ENCODE results near the gene SERPIND1.
"Not testable (repeated sequence)": the region's sequence is repeated elsewhere in the genome, so short reads cannot be mapped to it uniquely, and the experiment has no call there.

The SERPIND1 gene

DNA sequence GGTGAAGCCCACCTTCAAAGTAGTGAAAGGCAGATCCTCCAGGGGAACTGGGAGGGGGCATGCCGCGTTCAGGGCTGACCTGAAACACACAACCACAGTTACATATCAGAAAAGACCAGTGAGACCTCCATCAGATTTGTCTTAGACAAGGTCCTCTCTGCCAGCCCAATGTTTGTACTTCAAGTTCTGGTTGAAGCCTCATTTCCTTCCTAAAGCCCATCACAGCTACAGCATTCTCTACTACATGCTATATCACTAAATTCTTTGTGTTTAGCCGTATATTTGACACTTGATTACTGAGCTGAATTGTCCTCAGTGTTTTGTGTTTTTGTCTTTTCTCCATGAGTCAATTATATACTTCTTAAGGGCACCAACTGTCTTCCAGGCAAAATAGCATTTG is 44.6 kb downstream of the SERPIND1 start:
- Histone ChIP-seq H2AFZ (ENCODE audit: low read length, unreplicated experiment) (no peak overlapping the region), H3K27me3 (ENCODE audit: insufficient read depth, low read length) (no peaks in the 10 kb centered on the region), H3K27ac (ENCODE audit: low read depth, low read length) (no peak overlapping the region), H3K4me3 (ENCODE audit: low read depth, low read length) (no peak overlapping the region), H3K4me1 (ENCODE audit: control insufficient read depth, insufficient read depth, low read length, unreplicated experiment) (no peaks in the 10 kb centered on the region), H3K79me2 (ENCODE audit: control insufficient read depth, insufficient read depth, low read length, unreplicated experiment) (no peaks in the 10 kb centered on the region), H3K36me3 (ENCODE audit: insufficient read depth, low read length) (no peaks in the 10 kb centered on the region)

GRCh38 chr22:20819471-20819870 is 45.6 kb downstream of the SERPIND1 start:
- Histone ChIP-seq H2AFZ (ENCODE audit: low read length, unreplicated experiment) (no peak overlapping the region), H3K36me3 (ENCODE audit: insufficient read depth, low read length) (no peaks in the 10 kb centered on the region), H3K4me3 (ENCODE audit: low read depth, low read length) (no peak overlapping the region)

GRCh38 chr22:20821717-20822239 is 47.9 kb downstream of the SERPIND1 start:
- not testable (repeated sequence) for H3K4me1 ChIP-seq (ENCODE audit: control insufficient read depth, insufficient read depth, low read length, unreplicated experiment); H3K27me3 ChIP-seq (ENCODE audit: insufficient read depth, low read length); H3K79me2 ChIP-seq (ENCODE audit: control insufficient read depth, insufficient read depth, low read length, unreplicated experiment); H3K27ac ChIP-seq (ENCODE audit: low read depth, low read length); H2AFZ ChIP-seq (ENCODE audit: low read length, unreplicated experiment); H3K36me3 ChIP-seq (ENCODE audit: insufficient read depth, low read length); H3K4me3 ChIP-seq (ENCODE audit: low read depth, low read length)

More at GRCh38 chr22:20819471-20819870, 45.6 kb downstream of the SERPIND1 start:
- Histone ChIP-seq H3K27me3 (ENCODE audit: insufficient read depth, low read length) (no peaks in the 10 kb centered on the region), H3K27ac (ENCODE audit: low read depth, low read length) (no peak overlapping the region), H3K4me1 (ENCODE audit: control insufficient read depth, insufficient read depth, low read length, unreplicated experiment) (no peaks in the 10 kb centered on the region), H3K79me2 (ENCODE audit: control insufficient read depth, insufficient read depth, low read length, unreplicated experiment) (no peaks in the 10 kb centered on the region)

GRCh38 chr22:20822240-20822639 is 48.3 kb downstream of the SERPIND1 start:
- no peaks in the 10 kb centered on the region for H3K36me3 ChIP-seq (ENCODE audit: insufficient read depth, low read length)
- no peaks in the 10 kb centered on the region for H3K4me1 ChIP-seq (ENCODE audit: control insufficient read depth, insufficient read depth, low read length, unreplicated experiment)
- H3K4me3 ChIP-seq (ENCODE audit: low read depth, low read length) = no peak overlapping the region
- H3K27ac ChIP-seq (ENCODE audit: low read depth, low read length) = no peak overlapping the region
- H2AFZ ChIP-seq (ENCODE audit: low read length, unreplicated experiment) = no peak overlapping the region
- no peaks in the 10 kb centered on the region for H3K79me2 ChIP-seq (ENCODE audit: control insufficient read depth, insufficient read depth, low read length, unreplicated experiment)
- H3K27me3 ChIP-seq (ENCODE audit: insufficient read depth, low read length) = no peaks in the 10 kb centered on the region

DNA sequence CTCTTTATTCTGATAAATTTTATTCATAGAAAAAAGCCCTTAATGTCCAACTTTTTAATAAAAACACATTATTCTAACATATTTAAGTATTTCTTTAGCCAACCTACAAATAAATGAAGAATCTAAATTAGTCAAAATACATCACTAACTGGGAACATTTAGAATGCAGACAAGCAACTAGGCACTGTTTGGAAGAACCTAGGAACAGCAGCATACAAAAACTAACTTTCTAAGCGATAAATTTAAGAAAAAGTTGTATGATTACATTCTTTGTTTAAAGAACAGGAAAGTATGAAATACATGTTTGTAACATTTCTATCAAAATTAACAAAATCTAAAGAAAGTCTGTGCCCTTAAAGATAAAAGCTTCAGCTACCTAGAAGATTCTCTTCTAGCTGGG is 49.4 kb downstream of the SERPIND1 start:
- Histone ChIP-seq H3K4me1 (ENCODE audit: control insufficient read depth, insufficient read depth, low read length, unreplicated experiment) (no peaks in the 10 kb centered on the region), H3K27ac (ENCODE audit: low read depth, low read length) (no peak overlapping the region), H3K27me3 (ENCODE audit: insufficient read depth, low read length) (no peaks in the 10 kb centered on the region), H3K4me3 (ENCODE audit: low read depth, low read length) (no peak overlapping the region), H2AFZ (ENCODE audit: low read length, unreplicated experiment) (no peak overlapping the region), H3K36me3 (ENCODE audit: insufficient read depth, low read length) (no peaks in the 10 kb centered on the region), H3K79me2 (ENCODE audit: control insufficient read depth, insufficient read depth, low read length, unreplicated experiment) (no peaks in the 10 kb centered on the region)

DNA sequence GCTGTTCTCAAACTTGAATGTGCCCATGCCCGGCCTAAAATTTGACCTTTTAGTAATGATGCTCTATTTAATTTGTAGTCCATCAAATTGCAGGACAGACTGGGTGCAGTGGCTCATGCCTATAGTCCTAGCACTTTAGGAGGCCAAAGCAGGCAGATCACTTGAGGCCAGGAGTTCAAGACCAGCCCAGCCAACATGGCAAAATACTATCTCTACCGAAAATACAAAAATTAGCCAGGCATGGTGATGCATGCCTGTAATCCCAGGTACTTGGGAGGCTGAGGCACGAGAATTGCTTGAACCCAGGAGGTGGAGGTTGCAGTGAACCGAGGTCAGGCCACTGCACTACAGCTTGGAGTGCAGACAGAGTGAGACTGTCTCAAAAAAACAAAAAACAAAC is 51.3 kb downstream of the SERPIND1 start:
- H3K36me3 ChIP-seq (ENCODE audit: insufficient read depth, low read length); H3K79me2 ChIP-seq (ENCODE audit: control insufficient read depth, insufficient read depth, low read length, unreplicated experiment); H3K4me1 ChIP-seq (ENCODE audit: control insufficient read depth, insufficient read depth, low read length, unreplicated experiment); H3K27me3 ChIP-seq (ENCODE audit: insufficient read depth, low read length); H3K4me3 ChIP-seq (ENCODE audit: low read depth, low read length); H2AFZ ChIP-seq (ENCODE audit: low read length, unreplicated experiment); H3K27ac ChIP-seq (ENCODE audit: low read depth, low read length): not testable (repeated sequence)

- no peaks in the 10 kb centered on the region for H3K27me3 ChIP-seq (ENCODE audit: insufficient read depth, low read length)
- no peak overlapping the region for H3K4me3 ChIP-seq (ENCODE audit: low read depth, low read length)
- H3K36me3 ChIP-seq (ENCODE audit: insufficient read depth, low read length) = no peaks in the 10 kb centered on the region
- no peaks in the 10 kb centered on the region for H3K79me2 ChIP-seq (ENCODE audit: control insufficient read depth, insufficient read depth, low read length, unreplicated experiment)
- H3K27ac ChIP-seq (ENCODE audit: low read depth, low read length) = no peak overlapping the region
- no peak overlapping the region for H2AFZ ChIP-seq (ENCODE audit: low read length, unreplicated experiment)
- no peaks in the 10 kb centered on the region for H3K4me1 ChIP-seq (ENCODE audit: control insufficient read depth, insufficient read depth, low read length, unreplicated experiment)
These were observed 51.7 kb downstream of the SERPIND1 start for GRCh38 chr22:20825624-20826023.

DNA sequence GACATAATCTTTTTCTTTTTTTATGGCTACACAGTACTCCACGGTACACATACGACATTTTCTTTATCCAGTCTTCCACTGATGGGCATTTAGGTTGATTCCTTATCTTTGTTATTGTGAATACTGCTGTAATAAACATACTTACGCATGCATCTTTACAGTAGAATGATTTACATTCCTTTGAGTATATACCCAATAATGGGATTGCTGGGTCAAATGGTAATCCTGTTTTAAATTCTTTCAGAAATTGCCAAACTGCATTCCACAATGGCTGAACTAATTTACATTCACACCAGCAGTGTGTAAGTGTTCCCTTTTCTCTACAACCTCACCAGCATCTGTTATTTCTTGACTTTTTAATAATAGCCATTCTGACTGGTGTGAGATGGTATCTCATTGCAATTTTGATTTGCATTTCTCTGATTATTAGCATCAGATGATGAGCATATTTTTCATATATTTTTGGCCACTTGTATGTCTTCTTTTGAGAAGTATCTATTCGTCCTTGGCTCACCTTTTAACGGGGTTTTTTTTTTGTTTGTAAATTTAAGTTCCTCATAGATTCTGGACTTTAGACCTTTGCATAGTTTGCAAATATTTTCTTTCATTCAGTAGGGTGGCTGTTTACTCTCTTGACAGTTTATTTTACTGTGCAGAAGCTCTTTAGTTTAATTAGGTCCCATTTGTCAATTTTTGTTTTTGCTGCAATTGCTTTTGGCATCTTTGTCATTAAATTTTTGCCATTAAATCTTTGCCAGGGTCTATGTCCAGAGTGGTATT is 52.6 kb downstream of the SERPIND1 start:
- H3K27me3 ChIP-seq (ENCODE audit: insufficient read depth, low read length); H3K4me3 ChIP-seq (ENCODE audit: low read depth, low read length); H3K36me3 ChIP-seq (ENCODE audit: insufficient read depth, low read length); H3K27ac ChIP-seq (ENCODE audit: low read depth, low read length); H3K4me1 ChIP-seq (ENCODE audit: control insufficient read depth, insufficient read depth, low read length, unreplicated experiment); H2AFZ ChIP-seq (ENCODE audit: low read length, unreplicated experiment); H3K79me2 ChIP-seq (ENCODE audit: control insufficient read depth, insufficient read depth, low read length, unreplicated experiment): not testable (repeated sequence)

DNA sequence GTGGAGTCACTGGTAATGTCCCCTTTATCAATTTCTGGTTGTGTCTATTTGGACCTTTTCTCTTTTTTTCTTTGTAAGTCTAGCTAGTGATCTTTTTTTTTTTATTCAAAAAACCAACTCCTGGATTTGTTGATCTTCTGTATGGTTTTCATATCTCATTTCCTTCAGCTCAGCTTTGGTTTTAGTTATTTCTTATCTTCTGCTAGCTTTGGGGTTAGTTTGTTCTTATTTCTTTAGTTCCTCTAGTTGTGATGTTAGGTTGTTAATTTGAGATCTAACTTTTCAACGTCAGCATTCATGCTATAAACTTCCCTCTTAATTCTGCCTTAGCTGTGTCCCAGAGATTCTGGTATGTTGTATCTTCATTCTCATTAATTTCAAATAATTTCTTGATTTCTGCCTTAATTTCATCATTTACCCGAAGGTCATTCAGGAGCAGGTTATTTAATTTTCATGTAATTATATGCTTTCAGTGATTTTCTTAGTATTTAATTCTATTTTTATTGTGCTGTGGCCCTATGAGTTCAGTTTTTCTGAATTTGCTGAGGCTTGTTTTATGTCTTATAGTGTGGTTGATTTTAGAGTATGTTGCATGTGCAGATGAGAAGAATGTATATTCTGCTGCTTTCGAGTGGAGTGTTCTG is 55.7 kb downstream of the SERPIND1 start:
- H3K4me3 ChIP-seq (ENCODE audit: low read depth, low read length) = no peak overlapping the region
- H2AFZ ChIP-seq (ENCODE audit: low read length, unreplicated experiment) = no peak overlapping the region
- H3K79me2 ChIP-seq (ENCODE audit: control insufficient read depth, insufficient read depth, low read length, unreplicated experiment) = no peaks in the 10 kb centered on the region
- H3K27me3 ChIP-seq (ENCODE audit: insufficient read depth, low read length) = no peaks in the 10 kb centered on the region
- H3K27ac ChIP-seq (ENCODE audit: low read depth, low read length) = no peak overlapping the region
- H3K4me1 ChIP-seq (ENCODE audit: control insufficient read depth, insufficient read depth, low read length, unreplicated experiment) = no peaks in the 10 kb centered on the region
- no peaks in the 10 kb centered on the region for H3K36me3 ChIP-seq (ENCODE audit: insufficient read depth, low read length)

DNA sequence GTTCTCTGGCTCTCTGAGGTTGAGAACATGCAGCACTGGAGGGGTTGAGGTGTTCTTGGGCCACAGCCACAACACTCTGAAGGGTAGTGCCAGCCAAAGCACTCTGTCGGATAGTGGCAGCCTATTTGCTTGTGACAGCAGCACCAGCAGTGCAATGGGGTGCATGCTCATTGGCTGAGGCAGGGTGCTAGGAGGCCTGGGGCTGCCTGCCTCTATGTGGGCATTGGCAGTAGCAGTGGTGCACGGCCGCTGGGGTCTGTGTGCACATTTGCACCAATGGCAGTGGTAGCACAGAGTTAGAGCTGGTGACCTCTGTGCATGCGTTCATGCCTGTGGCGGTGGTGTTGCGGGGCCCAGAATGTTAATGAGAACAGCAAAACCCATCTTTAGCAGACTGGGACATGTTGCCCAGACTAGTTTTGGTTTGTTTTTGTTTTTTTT is 59.3 kb downstream of the SERPIND1 start:
- H3K79me2 ChIP-seq (ENCODE audit: control insufficient read depth, insufficient read depth, low read length, unreplicated experiment) = no peaks in the 10 kb centered on the region
- no peak overlapping the region for H2AFZ ChIP-seq (ENCODE audit: low read length, unreplicated experiment)
- no peak overlapping the region for H3K4me3 ChIP-seq (ENCODE audit: low read depth, low read length)
- no peaks in the 10 kb centered on the region for H3K36me3 ChIP-seq (ENCODE audit: insufficient read depth, low read length)
- no peaks in the 10 kb centered on the region for H3K27me3 ChIP-seq (ENCODE audit: insufficient read depth, low read length)
- no peak overlapping the region for H3K27ac ChIP-seq (ENCODE audit: low read depth, low read length)
- no peaks in the 10 kb centered on the region for H3K4me1 ChIP-seq (ENCODE audit: control insufficient read depth, insufficient read depth, low read length, unreplicated experiment)

GRCh38 chr22:20834206-20834605 is 60.3 kb downstream of the SERPIND1 start:
- Histone ChIP-seq H3K36me3 (ENCODE audit: insufficient read depth, low read length) (no peaks in the 10 kb centered on the region), H3K27me3 (ENCODE audit: insufficient read depth, low read length) (no peaks in the 10 kb centered on the region), H3K4me1 (ENCODE audit: control insufficient read depth, insufficient read depth, low read length, unreplicated experiment) (no peaks in the 10 kb centered on the region), H2AFZ (ENCODE audit: low read length, unreplicated experiment) (no peak overlapping the region), H3K79me2 (ENCODE audit: control insufficient read depth, insufficient read depth, low read length, unreplicated experiment) (no peaks in the 10 kb centered on the region), H3K27ac (ENCODE audit: low read depth, low read length) (no peak overlapping the region), H3K4me3 (ENCODE audit: low read depth, low read length) (no peak overlapping the region)
